GM21717 (cell line): Measurements from ENCODE around the gene GLCCI1.

Experiments used
- ATAC-seq: cut with Tn5 transposase; IDR thresholded peaks from one replicate; pipeline ENCODE4 v1.9.1; 2021; ENCODE audit warnings: mild to moderate bottlenecking, moderate library complexity; ENCODE audit not compliant: unreplicated experiment

The GLCCI1 gene

DNA sequence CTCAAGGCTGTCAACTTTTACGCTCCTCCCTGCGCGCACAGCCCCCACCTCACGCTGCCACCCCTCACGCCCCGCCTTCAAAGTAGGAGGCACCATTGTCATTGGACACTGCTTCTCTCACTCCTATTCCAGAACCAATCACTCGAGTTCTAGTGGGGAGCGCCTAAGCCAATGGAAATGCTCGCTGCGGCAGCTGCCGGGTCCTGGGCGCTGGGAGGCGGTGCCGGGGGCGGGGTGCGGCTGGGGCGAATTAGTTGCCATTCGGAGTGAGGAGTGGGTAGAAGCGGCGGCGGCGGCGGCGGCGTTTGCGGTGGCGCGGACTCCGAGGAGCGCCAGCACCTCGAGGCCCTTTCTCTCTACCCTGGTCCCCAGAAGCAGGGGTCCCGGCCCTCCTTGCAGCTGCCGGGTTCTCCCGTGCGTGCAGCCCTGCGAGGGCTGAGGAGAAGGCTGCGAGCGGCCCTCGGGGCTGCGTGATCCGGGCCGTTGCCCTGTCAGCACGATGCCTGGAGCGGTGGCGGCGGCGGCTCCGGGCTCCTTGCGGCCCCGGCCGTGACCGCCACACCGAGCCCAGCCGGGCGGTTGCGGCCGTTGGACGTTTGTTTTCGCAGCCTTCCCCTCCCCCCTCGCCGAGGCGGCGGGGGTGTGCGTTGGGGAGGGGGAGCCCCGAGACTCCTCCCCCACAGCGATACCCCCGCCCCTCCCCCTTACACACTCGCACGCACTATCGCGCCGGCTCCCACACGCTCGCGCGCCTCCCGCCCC, at the start of gene GLCCI1:
Gene GLCCI1, plus strand, starts transcription at position 253 of the 762 bp plus-strand sequence. CDS start 555 bp downstream, outside the sequence.
- peak; percentile 85 for ATAC-seq

DNA sequence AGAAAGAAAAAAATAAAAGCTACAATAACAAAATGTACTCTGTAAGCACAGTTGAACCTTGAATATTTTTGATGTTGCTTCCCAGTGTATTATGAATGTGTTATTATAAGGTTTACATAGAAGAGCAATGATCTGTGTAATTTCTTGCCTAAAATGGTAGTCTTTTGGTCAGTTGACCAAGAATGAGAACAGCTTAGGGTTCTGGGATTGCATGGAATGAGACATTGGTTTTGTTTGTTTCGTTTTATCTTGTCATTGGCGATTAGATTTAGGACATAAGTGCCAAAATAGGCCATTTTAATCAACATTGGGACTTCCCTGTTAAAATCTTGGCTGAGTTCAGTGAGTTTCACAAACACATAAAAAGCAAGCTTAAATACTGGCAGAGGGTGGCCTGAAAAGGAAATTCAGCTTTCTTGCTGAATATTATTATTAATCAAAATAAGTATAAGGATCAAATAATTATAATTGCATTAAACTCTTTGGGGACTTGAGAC, 49.1 kb upstream of the GLCCI1 start:
- ATAC-seq = no peak

DNA sequence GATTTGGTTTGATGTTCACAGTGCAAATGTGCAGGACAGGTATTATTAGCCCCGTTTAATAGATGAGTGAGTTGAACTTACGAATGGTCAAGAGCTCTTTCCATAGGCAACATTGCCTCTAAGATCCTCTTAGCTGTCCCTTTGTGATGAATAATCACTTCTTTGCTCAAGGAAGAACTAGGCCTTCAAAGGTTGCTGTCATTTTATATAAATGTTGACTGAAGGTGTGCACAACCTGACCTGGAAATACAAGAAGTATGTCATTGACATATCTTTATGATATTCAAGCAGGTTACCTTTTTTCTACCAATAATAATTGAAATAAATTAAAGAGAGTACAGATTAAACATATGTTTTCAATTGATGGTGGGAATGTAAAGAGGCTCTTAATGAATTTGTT, 48.5 kb upstream of the GLCCI1 start:
- ATAC-seq = no peak

DNA sequence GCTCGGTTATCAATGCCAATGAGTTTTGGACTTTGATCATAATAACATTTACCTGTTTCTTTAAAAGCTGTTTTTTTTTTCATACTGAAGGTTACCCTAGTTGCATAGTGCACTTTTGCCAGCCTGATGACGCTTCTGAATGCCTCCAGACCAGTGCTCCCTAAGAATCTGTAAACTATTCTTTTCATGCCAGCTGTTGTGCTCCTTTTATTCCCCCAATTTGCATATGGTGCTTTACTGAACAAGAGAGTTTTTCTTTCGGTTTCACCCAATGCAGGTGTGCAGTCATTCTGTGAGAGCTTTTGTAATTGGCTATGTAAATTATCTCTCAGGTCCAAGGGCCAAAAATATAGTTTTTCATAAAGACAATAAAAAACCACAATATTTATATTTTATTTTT, 48.1 kb upstream of the GLCCI1 start:
- ATAC-seq = peak; percentile 95

DNA sequence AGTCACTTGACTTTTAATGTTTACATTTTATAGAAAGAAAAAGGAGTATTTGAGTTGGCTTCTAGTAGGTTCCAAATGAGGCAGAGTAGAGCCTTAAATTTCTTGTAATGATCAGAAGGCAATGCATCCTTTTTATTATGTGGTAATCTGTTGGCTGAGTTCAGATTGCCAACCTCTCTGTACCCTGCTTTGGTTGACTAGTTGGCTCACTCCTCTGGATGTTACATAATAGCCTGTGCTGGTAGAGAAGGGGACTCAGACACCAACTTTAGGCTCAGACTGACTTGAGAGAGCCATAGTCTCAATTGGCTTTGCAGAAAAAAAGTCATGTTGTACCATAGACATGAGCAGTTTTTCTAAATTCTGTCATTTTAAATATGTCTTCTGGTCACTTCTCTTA, 46.8 kb upstream of the GLCCI1 start:
- ATAC-seq = no peak

DNA sequence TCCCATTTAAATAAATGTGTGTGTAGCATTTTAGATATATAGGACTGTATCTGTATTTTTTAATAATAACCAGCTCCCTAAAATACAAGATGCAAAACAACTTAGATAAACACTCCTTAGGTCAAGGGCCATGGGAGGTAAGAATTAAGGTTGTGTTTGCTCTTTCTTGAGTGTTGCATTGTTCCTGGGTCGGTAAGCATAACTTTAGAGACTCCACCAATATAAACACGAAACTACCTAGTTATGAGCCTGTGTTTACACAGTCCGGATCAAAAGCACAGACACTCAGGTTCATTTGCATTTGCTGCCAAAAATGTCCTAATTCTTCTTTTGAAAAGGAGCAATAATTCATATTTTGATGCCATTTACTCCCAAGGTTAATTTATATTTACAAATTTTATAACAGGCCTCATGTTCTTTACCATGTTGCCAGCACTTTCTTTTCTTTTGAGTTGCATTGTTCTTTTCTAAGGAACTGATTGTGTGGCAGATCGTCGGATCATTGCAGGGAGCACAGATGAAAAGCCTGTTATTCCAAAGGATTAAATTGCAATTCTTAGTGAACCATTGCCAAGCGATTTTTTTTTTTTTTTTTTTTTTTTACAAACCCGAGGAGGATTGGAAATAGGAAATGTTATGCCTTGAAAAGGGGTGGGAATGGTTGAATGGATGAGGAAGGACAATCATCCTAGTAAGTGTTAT, 45.8 kb upstream of the GLCCI1 start:
- no peak for ATAC-seq

DNA sequence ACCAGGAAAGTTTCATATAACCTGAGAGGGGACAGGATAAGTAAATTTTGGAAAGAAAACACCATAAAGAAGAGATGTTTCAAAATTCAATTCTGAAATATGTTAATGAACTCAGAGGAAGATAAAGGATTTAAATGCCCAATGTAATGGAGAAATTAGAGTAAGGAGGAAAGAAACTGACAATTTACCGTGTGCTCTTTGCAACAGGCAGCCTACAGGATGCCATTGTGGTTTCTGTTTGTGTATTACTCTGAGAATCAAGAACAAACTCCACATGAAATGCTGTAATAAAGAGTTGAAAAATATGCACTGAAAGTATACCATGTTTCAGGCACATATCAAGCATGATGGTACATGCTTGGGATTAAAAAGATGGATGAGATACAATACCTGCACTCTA, 44.8 kb upstream of the GLCCI1 start:
- ATAC-seq = no peak

DNA sequence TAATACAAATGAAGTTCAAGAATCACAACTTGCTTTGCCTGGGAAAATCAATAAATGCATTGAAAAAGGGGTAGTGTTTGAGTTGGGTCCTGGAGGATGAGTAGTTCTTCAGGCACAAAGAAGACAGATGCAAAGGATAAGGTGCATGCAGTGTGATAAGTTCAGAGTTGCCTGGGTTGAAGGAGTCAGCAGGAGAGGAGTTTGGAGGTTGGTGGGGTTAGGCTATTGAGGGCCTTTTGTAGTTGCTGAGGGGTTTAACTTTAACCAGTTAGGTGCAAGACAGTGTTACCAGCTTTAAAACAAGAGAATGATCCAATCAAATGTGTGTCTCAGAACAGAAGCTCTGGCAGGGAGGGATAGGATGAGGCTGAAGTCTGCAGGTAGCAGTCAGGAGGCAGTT, 44.3 kb upstream of the GLCCI1 start:
- no peak for ATAC-seq

DNA sequence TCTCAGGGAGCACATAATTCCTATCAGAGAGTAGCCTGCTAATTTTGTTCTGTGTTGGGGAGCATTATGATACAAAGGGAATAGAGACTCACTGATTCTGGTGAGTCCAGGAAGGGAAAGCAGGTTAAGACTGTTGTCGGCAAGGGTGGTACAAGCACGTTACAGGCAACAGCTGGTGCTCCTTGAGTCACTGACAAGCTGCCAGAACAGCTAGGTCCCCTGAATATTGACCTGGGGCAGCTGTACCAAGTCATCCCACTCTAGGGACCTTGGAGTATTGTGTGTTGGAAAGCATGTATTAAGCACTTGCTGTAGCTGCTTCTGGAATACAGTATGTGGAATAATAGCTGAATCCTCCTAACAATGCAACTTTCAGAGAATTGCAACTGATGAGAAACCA, 37.0 kb upstream of the GLCCI1 start:
- no peak for ATAC-seq

DNA sequence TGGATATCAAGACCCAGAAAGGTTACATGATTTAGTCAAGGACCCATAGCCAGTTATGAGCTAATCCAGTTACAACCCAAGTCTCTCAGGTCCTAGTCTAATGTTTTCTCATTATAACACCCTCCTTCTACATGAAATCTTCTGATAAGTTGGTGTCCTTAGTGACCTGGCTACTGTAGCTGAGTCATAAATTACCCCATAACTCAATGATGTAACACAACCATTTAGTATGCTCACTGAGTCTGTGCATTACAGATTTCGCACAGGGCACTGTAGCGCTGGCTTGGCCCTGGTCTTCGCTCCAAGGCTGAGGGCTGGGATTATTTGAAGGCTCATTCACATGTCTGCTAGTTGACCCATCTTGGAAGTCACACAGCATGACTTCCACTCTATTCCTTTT, 36.0 kb upstream of the GLCCI1 start:
- ATAC-seq = no peak

DNA sequence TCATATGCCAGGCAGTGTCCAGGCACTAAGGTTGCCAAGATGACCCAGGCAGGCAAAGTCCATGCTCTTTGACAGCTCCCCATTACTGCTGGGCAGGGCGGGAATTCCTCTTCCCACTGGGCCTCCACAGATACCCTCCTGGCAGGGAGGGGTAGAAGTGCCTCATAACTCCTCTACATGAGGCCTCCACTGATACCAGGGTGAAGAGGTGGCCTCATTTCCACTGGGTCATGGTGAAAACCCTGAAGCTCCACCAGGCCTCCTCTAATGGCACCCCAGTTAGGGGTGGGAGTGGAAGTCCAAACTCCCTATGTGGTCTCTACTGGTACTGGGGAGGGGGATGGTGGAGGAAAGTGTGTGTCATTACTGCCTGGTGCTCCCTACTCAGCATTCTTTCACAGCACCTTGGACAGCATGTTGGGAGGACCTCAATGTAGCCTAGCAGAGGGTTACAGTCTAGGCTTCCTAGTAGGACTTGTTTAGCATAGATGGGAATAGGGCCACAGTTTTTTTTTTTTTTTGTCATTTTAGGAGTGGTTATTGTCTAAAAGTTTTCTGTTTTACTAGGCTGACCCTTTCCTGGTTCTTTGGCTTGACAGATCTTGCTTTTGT, 34.6 kb upstream of the GLCCI1 start:
- no peak for ATAC-seq

DNA sequence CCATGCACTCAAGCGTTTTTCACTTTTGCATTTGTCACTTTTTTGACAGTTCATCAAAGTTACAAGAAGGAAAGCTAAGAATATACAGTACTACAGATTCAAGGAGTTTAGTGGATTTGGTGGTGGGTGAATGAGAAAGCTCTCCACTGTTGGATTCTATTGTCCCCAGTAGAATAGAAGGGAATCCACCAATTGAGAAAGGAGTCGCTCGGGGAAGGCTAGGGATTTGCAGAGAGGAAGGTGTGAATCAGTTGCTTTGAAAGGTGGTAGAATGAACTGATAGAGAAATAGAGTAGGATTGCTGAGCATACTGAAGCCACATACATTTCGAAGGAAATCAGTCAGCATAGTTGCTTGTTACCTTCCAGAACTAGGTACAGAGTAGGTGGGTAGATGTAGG, 33.7 kb upstream of the GLCCI1 start:
- no peak for ATAC-seq

DNA sequence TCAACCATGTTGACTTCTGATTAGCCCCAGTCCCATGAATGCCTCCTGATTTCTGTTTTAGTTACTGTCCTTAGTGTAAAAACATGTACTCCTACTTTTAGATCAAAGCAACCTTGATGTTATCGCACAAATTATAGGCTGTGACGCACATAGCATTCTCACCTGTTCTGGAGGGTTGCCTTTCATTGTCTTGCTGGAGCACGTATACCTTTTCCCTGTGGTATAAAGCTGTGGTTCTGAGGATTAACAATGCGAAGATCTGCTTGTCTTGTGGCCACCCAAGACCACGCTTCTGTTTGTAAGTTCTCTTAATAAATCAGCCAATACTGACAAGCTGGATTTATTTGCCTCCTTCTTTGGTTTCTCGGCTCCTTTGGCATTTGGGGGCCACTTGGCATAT, 30.1 kb upstream of the GLCCI1 start:
- no peak for ATAC-seq

DNA sequence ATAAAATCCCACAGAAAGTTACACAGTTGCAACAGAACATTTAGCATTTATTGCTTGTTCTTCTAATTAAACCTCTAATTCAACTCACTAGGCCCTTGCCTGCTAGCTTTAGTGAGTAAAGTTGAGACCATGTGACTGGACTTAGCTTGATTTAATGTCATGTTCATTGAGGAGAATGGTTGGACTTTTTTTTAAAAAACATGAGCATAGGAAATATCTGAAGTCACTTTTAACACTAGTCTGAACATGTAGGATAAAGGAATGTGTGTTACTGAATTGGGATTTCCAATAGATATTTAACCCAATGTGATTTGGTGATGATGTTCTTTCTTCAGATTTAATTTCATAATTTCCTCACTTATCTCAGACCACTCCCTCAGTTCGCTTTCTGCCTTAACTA, 24.6 kb upstream of the GLCCI1 start:
- no peak for ATAC-seq

DNA sequence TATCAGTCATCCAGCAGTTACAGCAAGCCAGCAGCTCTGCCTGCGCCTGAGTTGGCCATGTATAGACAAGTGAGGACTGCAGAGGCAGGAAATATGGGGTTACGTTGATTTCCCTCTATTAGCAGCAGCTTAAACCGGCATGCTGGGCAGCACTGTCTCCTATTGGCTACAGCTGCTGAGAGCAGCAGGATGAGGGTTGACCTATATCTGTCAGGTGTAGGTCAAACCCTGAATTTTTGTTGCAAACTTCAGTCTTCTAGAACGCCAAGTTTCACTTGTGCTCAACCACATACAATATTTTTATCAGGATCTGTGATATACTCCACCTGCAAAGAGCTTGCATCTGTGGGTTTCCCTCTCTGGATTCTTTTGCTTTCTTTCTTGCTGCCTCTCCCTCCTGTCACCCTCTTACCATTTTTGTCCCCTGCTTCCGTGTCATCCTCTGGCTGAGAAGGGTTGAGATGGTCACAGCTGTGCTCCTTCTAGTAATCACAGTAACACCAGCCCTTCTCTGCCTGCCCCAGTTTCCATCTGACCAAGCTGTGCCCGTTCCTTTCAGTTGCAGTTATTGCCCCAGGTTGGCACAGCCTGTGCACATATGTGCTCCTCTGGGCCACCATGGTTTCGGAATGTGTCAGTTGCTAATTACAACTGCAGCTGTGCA, 23.8 kb upstream of the GLCCI1 start:
- ATAC-seq = peak; percentile 89

DNA sequence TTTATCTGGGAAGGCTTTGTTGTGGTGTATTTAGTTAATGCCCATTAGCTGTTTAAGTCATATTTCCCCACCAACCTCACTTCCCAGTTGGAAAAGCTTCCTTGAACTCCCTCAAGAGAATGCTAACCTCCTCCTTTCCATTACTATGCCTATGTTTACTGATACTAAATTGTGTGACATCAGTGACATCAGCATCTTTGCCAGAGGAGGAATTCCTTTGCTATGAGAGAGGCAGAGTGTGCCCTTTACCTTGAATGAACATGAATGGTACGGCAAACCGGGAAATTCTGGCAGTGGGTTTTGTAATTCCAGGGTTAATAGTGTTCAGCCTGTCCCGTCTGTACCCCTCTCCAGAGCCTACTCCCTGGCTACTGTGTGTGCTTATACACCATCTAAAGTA, 22.1 kb upstream of the GLCCI1 start:
- no peak for ATAC-seq

DNA sequence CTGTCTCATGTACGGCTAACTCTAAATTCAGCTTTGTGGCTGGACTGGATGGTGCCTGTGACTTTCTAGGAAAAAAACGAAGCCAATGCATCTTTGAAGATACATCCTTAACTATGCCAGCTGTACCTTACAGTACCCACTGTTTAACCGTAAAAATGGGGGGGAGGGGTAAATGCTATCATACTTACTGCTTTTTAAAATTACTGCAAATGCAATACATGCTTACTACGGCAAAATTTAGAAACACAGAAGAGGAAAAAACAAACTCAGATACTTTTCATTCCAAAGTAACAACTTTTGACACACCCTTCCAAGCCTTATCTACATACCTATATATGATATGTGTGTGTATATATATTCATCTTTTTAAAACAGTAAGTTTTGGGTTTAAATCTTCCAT, 20.4 kb upstream of the GLCCI1 start:
- ATAC-seq = no peak

DNA sequence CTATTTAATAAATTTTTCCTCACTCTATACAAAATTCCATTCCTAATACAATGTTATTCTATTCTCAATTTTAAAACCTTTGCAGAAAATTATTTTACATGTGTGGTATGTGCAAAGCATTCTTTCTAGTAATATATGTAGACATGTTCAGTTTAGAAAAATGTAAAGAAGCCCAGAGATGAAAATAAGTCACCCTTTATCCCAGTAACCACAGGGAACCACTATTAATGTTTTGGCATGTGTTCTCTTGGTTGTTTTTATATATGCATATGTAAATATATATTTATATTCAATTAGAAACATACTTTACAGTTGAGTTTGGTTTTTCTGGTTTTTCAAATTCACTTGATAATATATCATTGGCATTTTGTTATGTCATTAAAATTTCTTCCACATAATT, 14.8 kb upstream of the GLCCI1 start:
- no peak for ATAC-seq

DNA sequence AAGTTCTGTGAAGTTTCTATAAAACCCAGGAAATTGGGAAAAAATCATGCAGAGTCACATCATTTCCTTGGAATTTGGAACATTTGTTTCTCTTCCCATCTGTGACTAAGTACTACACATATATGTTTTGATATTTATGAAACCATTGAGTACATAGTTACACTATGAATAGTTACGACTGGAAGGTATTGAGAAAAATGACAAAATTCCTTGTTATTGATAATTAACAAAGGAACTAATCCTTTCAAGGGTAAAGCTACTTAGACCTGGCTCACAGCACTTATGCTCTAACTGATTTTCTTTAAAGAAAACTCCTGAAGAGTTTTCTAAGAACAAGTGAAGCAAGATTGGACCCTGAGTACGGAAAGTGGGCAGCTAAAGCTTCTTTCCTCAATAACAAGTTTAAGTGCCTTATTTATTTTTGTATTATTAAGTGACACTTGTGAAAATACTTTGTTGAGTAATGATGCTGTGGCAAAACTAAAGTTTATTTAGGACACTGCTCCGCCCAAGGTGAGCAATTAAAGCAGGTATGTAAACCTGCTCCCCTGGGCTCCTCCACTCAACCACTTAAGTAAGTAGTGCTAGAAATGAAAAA, 12.0 kb upstream of the GLCCI1 start:
- ATAC-seq = no peak

DNA sequence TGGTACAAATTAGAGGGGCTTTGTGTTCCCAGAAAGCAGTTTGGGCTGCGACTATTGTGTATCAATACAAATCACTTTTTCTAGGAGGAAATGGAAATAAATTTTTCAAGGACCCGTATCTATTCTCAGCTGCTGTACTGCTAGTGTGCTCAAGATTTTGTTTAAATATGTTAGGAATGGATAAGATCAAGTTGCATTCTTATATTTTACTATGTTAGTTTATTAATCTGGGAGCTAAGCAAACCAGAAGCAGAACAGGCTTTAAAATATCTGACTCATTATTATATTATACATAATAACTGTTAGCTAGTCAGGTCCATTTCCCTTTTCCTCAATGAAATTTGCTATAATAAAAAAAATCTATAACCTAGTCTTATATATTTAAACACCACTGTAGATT, 11.1 kb upstream of the GLCCI1 start:
- no peak for ATAC-seq
